H7 (cell line): ENCODE results near the gene SHROOM4. TPM values are rescaled to one million over a fixed set of nuclear protein-coding genes. Genes with fewer than 3 reads are reported as not detected.

Experiments
- DNase-seq: peaks from one replicate; pipeline ENCODE4 v3.0.0; 2012
- H3K27me3 ChIP-seq: 2 replicates; pipeline ENCODE4 v1.6.0; 2011; ENCODE audit warnings: mild to moderate bottlenecking, low read length; ENCODE audit not compliant: control insufficient read depth, insufficient read depth
- H3K36me3 ChIP-seq: replicated peaks from 2 replicates; pipeline ENCODE4 v1.5.1; 2011; ENCODE audit warnings: low read length; ENCODE audit not compliant: control insufficient read depth, insufficient read depth
- H3K4me3 ChIP-seq: 2 replicates; pipeline ENCODE4 v1.5.1; 2011; ENCODE audit warnings: low read depth, mild to moderate bottlenecking, control low read depth, low read length, moderate library complexity; ENCODE audit not compliant: insufficient read depth
- total RNA-seq: library from RNA; depleted of rRNA; stranded (reverse); fragments of >200 nt; shearing (Covaris generic); gene quantifications from 2 replicates; pipeline ENCODE4 v1.2.3, GENCODE V29; 2014

Gene SHROOM4
- total RNA-seq, 1 experiment from 2014 or later: 10.2 TPM

- Histone ChIP-seq H3K27me3 (no peaks in the 10 kb centered on the region), H3K36me3 (no peaks in the 10 kb centered on the region), H3K4me3 (no peak overlapping the region)
- no peak for DNase-seq
Measured at GRCh38 chrX:50765986-50766385, 48.0 kb downstream of the SHROOM4 start.

GRCh38 chrX:50762578-50762977, 51.4 kb downstream of the SHROOM4 start:
- Histone ChIP-seq H3K27me3 (no peaks in the 10 kb centered on the region), H3K4me3 (no peak overlapping the region), H3K36me3 (no peaks in the 10 kb centered on the region)
- DNase-seq: no peak

GRCh38 chrX:50756276-50756675, 57.7 kb downstream of the SHROOM4 start:
- Histone ChIP-seq H3K27me3 (no peaks in the 10 kb centered on the region), H3K4me3 (no peak overlapping the region), H3K36me3 (no peaks in the 10 kb centered on the region)
- no peak for DNase-seq

GRCh38 chrX:50751091-50751490, 62.9 kb downstream of the SHROOM4 start:
- no peaks in the 10 kb centered on the region for H3K36me3 ChIP-seq
- DNase-seq: no peak
- no peak overlapping the region for H3K4me3 ChIP-seq
- no peaks in the 10 kb centered on the region for H3K27me3 ChIP-seq

- no peak overlapping the region for H3K4me3 ChIP-seq
- peak; percentile 20 for DNase-seq
- H3K36me3 ChIP-seq: no peaks in the 10 kb centered on the region
- H3K27me3 ChIP-seq: no peaks in the 10 kb centered on the region
Measured at GRCh38 chrX:50747471-50747900, 66.5 kb downstream of the SHROOM4 start.

- Histone ChIP-seq H3K27me3 (no peaks in the 10 kb centered on the region), H3K4me3 (no peak overlapping the region), H3K36me3 (no peaks in the 10 kb centered on the region)
- DNase-seq: no peak
Measured at GRCh38 chrX:50736656-50737055, 77.3 kb downstream of the SHROOM4 start.

DNA sequence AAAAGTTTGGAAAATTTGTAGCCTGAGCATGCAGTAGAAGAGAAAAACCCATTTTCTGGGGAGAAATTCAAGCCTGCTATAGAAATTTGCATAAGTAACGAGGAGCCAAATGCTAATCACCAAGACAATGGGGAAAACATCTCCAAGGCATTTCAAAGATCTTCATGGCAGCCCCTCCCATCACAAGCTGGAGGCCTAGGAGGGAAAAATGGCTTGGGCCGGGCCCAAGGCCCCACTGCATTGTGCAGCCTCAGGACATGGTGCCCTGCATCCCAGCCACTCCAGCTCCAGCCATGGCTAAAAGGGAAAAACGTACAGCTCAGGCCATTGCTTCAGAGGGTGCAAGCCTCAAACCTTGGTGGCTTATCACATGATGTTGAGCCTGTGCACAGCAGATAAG, 87.7 kb downstream of the SHROOM4 start:
- Histone ChIP-seq H3K4me3 (no peak overlapping the region), H3K36me3 (no peaks in the 10 kb centered on the region; the same call in 1 of the 2 replicates), H3K27me3 (no peaks in the 10 kb centered on the region)
- DNase-seq: no peak

- Histone ChIP-seq H3K36me3 (no peaks in the 10 kb centered on the region; the same call in 1 of the 2 replicates), H3K27me3 (no peaks in the 10 kb centered on the region), H3K4me3 (no peak overlapping the region)
- DNase-seq: no peak
Measured at GRCh38 chrX:50725310-50725709, 88.7 kb downstream of the SHROOM4 start.

GRCh38 chrX:50723006-50723405, 91.0 kb downstream of the SHROOM4 start:
- H3K27me3 ChIP-seq: no peaks in the 10 kb centered on the region
- no peak overlapping the region for H3K4me3 ChIP-seq
- no peak for DNase-seq
- no peaks in the 10 kb centered on the region; the same call in 1 of the 2 replicates for H3K36me3 ChIP-seq

DNA sequence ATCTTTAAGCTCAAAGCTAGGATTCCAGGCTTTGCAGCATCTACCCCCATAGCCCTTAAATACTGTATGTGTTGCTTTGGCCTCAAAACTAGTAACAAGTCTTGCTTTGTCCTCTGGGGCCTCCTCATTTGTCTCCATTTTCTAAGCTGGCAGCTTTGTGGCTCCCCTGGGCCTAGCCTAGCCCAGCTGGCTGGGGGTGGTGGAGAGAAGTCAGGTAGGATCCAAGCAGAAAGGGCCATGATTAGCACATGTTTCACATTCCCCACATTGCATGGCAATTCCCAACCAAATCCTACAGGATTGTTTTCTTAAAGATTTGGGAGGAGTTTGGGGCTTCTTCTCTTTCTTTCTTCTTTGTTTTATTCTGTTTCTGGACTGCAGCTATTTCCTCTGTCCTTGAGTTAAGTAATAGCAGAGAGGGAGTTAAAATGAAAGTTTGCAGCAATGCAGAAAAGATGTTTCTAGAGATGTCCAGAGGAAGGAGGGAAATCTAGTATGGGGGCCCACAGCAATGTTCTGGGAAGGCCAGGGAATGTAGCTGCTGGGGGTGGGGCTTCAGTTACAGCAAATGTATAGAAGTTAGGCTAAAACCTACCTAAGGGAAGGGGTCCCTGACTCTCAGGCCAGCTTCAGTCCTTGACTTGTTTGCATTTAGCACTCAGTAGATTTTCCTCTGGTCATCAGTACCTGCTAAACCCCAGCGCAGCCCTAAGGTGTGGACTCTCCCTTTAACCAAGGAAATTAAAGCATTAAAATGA, 92.1 kb downstream of the SHROOM4 start:
- Histone ChIP-seq H3K4me3 (no peak overlapping the region), H3K27me3 (no peaks in the 10 kb centered on the region), H3K36me3 (no peaks in the 10 kb centered on the region; the same call in 1 of the 2 replicates)
- peak; percentile 20 for DNase-seq

DNA sequence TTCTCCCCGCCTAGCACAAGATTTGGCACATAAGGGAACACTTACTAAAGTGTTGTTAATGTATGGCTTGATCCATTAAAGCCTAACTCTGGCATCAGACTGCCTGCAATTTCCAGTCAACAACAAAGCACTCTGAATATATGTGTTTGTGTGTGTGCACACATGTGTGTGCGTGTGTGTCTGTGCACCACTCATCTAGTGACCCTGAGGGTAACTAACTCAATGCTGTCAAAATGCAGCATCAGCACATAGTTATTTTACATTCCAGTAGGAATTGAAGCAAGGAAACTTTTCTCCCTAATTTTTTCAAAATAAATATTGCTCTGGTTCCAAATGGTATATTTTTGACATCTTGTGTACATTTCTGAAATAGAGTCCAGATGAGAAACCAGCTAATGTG, 94.4 kb downstream of the SHROOM4 start:
- Histone ChIP-seq H3K36me3 (no peaks in the 10 kb centered on the region), H3K4me3 (no peak overlapping the region), H3K27me3 (no peaks in the 10 kb centered on the region)
- no peak for DNase-seq

DNA sequence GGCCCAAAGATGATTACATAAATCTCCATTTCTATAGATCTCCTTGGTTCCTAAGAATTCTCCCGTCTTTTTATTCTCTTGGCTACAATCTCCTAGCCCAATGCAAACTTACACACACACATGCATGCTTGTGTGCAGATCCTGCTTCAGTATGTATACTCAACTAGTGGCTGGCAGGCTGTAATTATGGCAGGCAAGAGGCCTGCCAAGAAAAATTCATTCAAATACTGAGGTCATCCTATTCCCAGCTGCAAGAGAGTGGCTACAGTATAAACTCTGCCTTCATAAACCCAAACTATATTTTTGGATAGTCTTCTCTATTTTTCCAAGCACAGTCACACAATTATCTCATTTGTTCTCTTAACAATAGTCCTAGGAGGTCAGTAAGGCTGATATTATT, 95.2 kb downstream of the SHROOM4 start:
- H3K36me3 ChIP-seq: no peaks in the 10 kb centered on the region
- no peak overlapping the region for H3K4me3 ChIP-seq
- no peaks in the 10 kb centered on the region for H3K27me3 ChIP-seq
- DNase-seq: no peak

GRCh38 chrX:50716706-50717105, 97.3 kb downstream of the SHROOM4 start:
- Histone ChIP-seq H3K27me3 (no peaks in the 10 kb centered on the region), H3K4me3 (no peak overlapping the region), H3K36me3 (no peaks in the 10 kb centered on the region)
- DNase-seq: no peak

- no peak for DNase-seq
- H3K36me3 ChIP-seq: no peaks in the 10 kb centered on the region
- no peaks in the 10 kb centered on the region for H3K27me3 ChIP-seq
- no peak overlapping the region for H3K4me3 ChIP-seq
Measured at GRCh38 chrX:50712777-50713176, 101.2 kb downstream of the SHROOM4 start.

DNA sequence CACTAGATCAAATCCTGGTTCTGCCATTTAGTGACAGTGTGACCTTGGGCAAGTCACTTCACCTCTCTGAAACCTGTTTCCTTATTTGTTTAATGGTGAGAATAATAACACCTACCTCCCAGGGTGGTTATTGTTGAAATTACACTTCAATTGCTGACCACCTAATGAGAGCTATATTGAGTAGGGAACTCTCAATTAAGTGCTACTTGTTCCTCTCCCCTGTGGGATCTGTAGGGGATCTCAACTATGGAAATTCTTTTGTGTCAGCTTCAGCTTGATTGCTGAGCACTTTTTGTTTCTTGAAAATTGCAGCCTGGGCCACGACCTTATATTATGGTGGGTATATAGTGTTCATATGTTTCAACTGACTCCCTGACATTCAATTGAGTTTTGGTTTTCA, 102.1 kb downstream of the SHROOM4 start:
- H3K4me3 ChIP-seq: no peak overlapping the region
- no peak for DNase-seq
- no peaks in the 10 kb centered on the region for H3K36me3 ChIP-seq
- H3K27me3 ChIP-seq: no peaks in the 10 kb centered on the region
